OCI-M1 (cell line): ENCODE data around the gene CHMP2B.

Experiments
- DNase-seq: peaks from one replicate; lab custom pipeline; 2025; lab: John Stamatoyannopoulos, UW

The CHMP2B gene

GRCh38 chr3:87227104-87227834 lies at the start of gene CHMP2B:
TSS of gene CHMP2B (plus strand) at chr3:87227309. CDS start at chr3:87227523, 214 bp downstream.
- DNase-seq: peak; percentile 91

- no peak for DNase-seq
Observed at GRCh38 chr3:87179642-87180041, 47.5 kb upstream of the CHMP2B start.

- DNase-seq: no peak
Observed at GRCh38 chr3:87181551-87181950, 45.6 kb upstream of the CHMP2B start.

- DNase-seq: no peak
Observed at GRCh38 chr3:87182023-87182422, 45.1 kb upstream of the CHMP2B start.

- DNase-seq: no peak
Observed at GRCh38 chr3:87186608-87187159, 40.4 kb upstream of the CHMP2B start.

- peak; percentile 8 for DNase-seq
Observed at GRCh38 chr3:87191175-87191574, 35.9 kb upstream of the CHMP2B start.

GRCh38 chr3:87191641-87192040 lies 35.5 kb upstream of the CHMP2B start:
- no peak for DNase-seq

- DNase-seq: no peak
Observed at GRCh38 chr3:87196879-87197278, 30.2 kb upstream of the CHMP2B start.

- DNase-seq: no peak
Observed at GRCh38 chr3:87197531-87197930, 29.6 kb upstream of the CHMP2B start.

GRCh38 chr3:87198774-87199173 lies 28.3 kb upstream of the CHMP2B start:
- DNase-seq: no peak

GRCh38 chr3:87199628-87200027 lies 27.5 kb upstream of the CHMP2B start:
- no peak for DNase-seq

- DNase-seq: no peak
Observed at GRCh38 chr3:87200060-87200647, 27.0 kb upstream of the CHMP2B start.

- DNase-seq: no peak
Observed at GRCh38 chr3:87201727-87202126, 25.4 kb upstream of the CHMP2B start.

- no peak for DNase-seq
Observed at GRCh38 chr3:87203809-87204208, 23.3 kb upstream of the CHMP2B start.

- peak; percentile 39 for DNase-seq
Observed at GRCh38 chr3:87206070-87206469, 21.0 kb upstream of the CHMP2B start.

GRCh38 chr3:87206635-87207034 lies 20.5 kb upstream of the CHMP2B start:
- DNase-seq: no peak

- DNase-seq: no peak
Observed at GRCh38 chr3:87207460-87207859, 19.6 kb upstream of the CHMP2B start.

GRCh38 chr3:87209111-87209510 lies 18.0 kb upstream of the CHMP2B start:
- peak; percentile 73 for DNase-seq

- DNase-seq: no peak
Observed at GRCh38 chr3:87218560-87218959, 8.5 kb upstream of the CHMP2B start.

GRCh38 chr3:87219611-87220010 lies 7.5 kb upstream of the CHMP2B start:
- DNase-seq: no peak

- no peak for DNase-seq
Observed at GRCh38 chr3:87225659-87226058, 1.4 kb upstream of the CHMP2B start.

- DNase-seq: no peak
Observed at GRCh38 chr3:87227835-87228144, 681 bp downstream of the CHMP2B start.

- no peak for DNase-seq
Observed at GRCh38 chr3:87228316-87228715, 1.2 kb downstream of the CHMP2B start.

GRCh38 chr3:87229113-87229512 lies 2.0 kb downstream of the CHMP2B start:
- DNase-seq: no peak
